HepG2 (cell line): ENCODE measurements around the gene CDK11B. TPM values are rescaled to one million over a fixed set of nuclear protein-coding genes. Genes with fewer than 3 reads are reported as not detected.

ENCODE experiments used
- CHD2 ChIP-seq: IDR thresholded peaks from 2 replicates; pipeline ENCODE4 v1.6.1; 2011; ENCODE audit warnings: low read depth, low read length, improper control_type of control experiment
- HOXA3 ChIP-seq: sonication (generic); formaldehyde crosslinking; IDR thresholded peaks from 2 replicates; pipeline ENCODE4 v1.5.0; 2020; ENCODE audit warnings: missing genetic modification reagents
- JDP2 ChIP-seq: sonication (generic); formaldehyde crosslinking; IDR thresholded peaks from 2 replicates; pipeline ENCODE4 v1.8.1; 2022; ENCODE audit warnings: missing genetic modification reagents, borderline replicate concordance
- NONO ChIP-seq, 2 experiments: fragments of 450-650 bp in 1 of 2; sonication (generic) in 1 of 2; formaldehyde crosslinking in 1 of 2; IDR thresholded peaks in 1 of 2; conservative IDR thresholded peaks in 1 of 2; 2 replicates each; pipeline versions ENCODE4 v1.6.1 to v1.8.0; 2017 to 2022; ENCODE audit warnings: mild to moderate bottlenecking in 1 of 2, missing genetic modification reagents in 1 of 2, moderate library complexity in 1 of 2
- PRPF4 ChIP-seq: fragments of 200-400 bp; formaldehyde crosslinking; IDR thresholded peaks from 2 replicates; pipeline ENCODE4 v1.6.1; 2016; ENCODE audit warnings: low read length, low read depth; ENCODE audit not compliant: poor library complexity, severe bottlenecking
- RARG ChIP-seq: sonication (generic); formaldehyde crosslinking; IDR thresholded peaks from 2 replicates; pipeline ENCODE4 v1.4.0; 2020; ENCODE audit warnings: low read depth, mild to moderate bottlenecking, missing genetic modification reagents
- ZNF329 ChIP-seq: sonication (generic); formaldehyde crosslinking; IDR thresholded peaks from 2 replicates; pipeline ENCODE4 v1.9.0; 2021; ENCODE audit warnings: low read depth, mild to moderate bottlenecking, missing genetic modification reagents
- ZNF33B ChIP-seq: sonication (generic); formaldehyde crosslinking; IDR thresholded peaks from 2 replicates; pipeline ENCODE4 v1.5.1; 2020; ENCODE audit warnings: mild to moderate bottlenecking, missing genetic modification reagents
- ZNF550 ChIP-seq: sonication (generic); formaldehyde crosslinking; IDR thresholded peaks from 2 replicates; pipeline ENCODE4 v1.4.0; 2020; ENCODE audit warnings: mild to moderate bottlenecking, missing genetic modification reagents, borderline replicate concordance
- ZNF768 ChIP-seq: sonication (generic); formaldehyde crosslinking; IDR thresholded peaks from 2 replicates; pipeline ENCODE4 v1.4.0; 2020; ENCODE audit warnings: missing genetic modification reagents
- polyA plus RNA-seq, 8 experiments: library from polyadenylated mRNA; depleted of rRNA in 3 of 8; stranded (reverse) in 7 of 8; unstranded in 1 of 8; fragments of >200 nt; fragmentation: Illumina TruSeq in 4 of 8; extraction: Trizol in 4 of 8; gene quantifications; 2 replicates each; pipeline versions ENCODE4 v1.2.1 to v1.2.3, GENCODE V29; 2011 to 2016; ENCODE audit warnings: low read depth in 4 of 8, missing spikeins in 1 of 8, mixed read lengths in 1 of 8; ENCODE audit not compliant: insufficient read depth in 1 of 8
- total RNA-seq, 5 experiments: library from RNA; depleted of rRNA; stranded (reverse); fragments of >200 nt; fragmentation: Illumina TruSeq; extraction: Trizol; gene quantifications; 2 replicates each; pipeline ENCODE4 v1.2.3, GENCODE V29; 2016; ENCODE audit warnings: low read depth in 1 of 5
- TF ChIP-seq, protein P1 (sequence below): sonication (generic); formaldehyde crosslinking; IDR thresholded peaks from 2 replicates; pipeline ENCODE4 v1.4.0; 2020; ENCODE audit warnings: mild to moderate bottlenecking, missing genetic modification reagents
- TF ChIP-seq, protein P2 (sequence below): sonication (generic); formaldehyde crosslinking; IDR thresholded peaks from 2 replicates; pipeline ENCODE4 v1.4.0; 2020; ENCODE audit warnings: missing genetic modification reagents; ENCODE audit errors: not compliant biosample characterization
- TF ChIP-seq, protein P3 (sequence below): sonication (generic); formaldehyde crosslinking; IDR thresholded peaks from 2 replicates; pipeline ENCODE4 v1.4.0; 2020; ENCODE audit warnings: missing genetic modification reagents

CDK11B gene
- total and polyA plus RNA-seq, 2 of the 13 experiments (the other 11 are each of a cell fraction or from before 2014, with no cell fraction given): 3.6 to 15.1 TPM

DNA sequence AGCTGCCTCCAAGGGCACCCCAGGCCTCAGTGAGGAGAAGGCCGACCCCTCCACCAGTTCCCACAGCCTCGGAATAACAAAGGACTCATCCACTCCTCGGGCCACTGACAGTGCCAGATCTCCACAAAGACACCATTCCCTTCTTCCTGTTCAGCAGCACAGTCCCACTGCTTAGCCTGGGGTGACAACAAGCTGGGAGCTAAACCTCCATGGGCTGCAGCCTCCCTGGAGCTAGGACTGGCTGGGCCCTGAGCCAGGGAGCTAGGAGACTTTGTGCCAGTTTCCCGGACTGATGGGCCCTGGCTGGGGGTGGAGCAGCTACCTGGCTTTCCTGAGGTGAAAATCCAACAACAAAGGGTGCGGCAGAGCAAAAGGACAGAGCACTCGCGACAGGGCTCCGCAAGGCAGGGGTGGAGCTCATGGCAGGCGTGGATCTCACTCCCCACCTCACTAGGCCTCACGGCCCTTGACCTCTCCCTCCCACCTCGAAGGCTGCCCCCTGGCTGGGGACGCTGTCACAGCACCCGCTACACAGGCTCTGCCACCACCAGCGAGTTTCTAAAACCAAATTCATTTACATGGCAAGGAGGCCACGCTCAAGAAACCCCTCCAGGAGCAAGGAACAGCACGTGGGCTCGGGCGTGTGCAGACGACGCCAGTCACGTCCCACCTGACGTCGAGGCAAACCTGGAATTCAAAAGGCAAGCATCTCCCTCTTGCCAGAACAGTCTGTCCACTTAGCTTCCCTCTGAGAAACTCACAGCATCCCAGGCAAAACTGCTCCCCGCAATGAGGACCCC, 20.0 kb upstream of the CDK11B start (continued):
- TF ChIP-seq, protein P1, sequence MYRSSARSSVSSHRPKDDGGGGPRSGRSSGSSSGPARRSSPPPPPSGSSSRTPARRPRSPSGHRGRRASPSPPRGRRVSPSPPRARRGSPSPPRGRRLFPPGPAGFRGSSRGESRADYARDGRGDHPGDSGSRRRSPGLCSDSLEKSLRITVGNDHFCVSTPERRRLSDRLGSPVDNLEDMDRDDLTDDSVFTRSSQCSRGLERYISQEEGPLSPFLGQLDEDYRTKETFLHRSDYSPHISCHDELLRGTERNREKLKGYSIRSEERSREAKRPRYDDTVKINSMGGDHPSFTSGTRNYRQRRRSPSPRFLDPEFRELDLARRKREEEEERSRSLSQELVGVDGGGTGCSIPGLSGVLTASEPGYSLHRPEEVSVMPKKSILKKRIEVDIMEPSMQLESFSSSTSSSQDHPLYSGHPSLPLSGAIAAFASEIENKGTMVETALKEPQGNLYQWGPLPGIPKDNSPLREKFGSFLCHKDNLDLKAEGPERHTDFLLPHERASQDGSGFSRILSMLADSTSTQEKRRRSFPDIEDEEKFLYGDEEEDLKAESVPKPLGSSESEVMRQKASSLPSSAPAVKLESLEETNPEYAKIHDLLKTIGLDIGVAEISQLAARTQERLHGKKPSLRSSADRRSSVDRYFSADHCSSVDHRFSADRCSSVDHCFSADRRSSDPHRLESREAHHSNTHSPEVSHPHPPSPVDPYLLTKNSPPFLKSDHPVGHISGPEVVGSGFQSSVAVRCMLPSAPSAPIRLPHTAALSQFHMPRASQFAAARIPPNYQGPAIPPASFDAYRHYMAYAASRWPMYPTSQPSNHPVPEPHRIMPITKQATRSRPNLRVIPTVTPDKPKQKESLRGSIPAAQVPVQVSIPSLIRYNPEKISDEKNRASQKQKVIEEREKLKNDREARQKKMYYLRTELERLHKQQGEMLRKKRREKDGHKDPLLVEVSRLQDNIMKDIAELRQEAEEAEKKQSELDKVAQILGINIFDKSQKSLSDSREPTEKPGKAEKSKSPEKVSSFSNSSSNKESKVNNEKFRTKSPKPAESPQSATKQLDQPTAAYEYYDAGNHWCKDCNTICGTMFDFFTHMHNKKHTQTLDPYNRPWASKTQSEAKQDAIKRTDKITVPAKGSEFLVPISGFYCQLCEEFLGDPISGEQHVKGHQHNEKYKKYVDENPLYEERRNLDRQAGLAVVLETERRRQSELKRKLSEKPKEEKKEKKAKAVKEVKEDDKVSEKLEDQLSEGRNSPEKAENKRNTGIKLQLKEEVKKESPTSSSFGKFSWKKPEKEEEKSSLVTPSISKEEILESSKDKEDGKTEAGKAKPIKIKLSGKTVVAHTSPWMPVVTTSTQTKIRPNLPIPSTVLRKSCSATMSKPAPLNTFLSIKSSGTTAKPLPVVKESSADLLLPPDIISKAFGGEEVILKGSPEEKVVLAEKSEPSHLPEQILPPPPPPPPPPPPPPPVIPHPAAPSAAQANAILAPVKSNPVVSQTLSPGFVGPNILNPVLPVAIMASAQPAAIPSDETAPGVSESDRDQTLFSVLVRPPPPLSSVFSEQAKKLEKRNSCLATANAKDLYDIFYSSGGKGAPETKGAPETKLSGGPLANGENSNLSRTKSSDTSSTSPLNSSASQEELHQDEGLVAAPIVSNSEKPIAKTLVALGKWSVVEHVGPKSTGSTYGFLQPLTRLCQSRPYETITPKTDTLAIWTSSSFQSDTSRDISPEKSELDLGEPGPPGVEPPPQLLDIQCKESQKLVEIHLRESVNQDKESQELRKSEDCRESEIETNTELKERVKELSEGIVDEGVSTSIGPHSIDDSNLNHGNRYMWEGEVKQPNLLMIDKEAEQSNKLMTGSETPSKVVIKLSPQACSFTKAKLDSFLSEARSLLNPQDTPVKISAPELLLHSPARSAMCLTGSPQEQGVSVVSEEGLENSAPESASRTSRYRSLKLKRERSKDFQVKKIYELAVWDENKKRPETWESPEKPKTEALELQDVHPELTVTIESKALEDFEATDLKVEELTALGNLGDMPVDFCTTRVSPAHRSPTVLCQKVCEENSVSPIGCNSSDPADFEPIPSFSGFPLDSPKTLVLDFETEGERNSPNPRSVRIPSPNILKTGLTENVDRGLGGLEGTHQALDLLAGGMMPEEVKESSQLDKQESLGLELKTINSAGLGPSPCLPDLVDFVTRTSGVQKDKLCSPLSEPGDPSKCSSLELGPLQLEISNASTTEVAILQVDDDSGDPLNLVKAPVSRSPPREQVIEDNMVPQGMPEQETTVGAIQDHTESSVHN (CRISPR knock-in tag): no peak
- TF ChIP-seq HOXA3 (peak; percentile 81; the same call in 1 of the 2 replicates), RARG (no peak), NONO (IDR thresholded peaks at IDR 0.05) (no peak), NONO (CRISPR knock-in tag; conservative IDR thresholded peaks at IDR 0.05) (peak; percentile 73), ZNF550 (CRISPR knock-in tag) (no peak), PRPF4 (no peak), ZNF768 (CRISPR knock-in tag) (no peak), ZNF33B (CRISPR knock-in tag) (peak; percentile 62; the same call in 1 of the 2 replicates), ZNF329 (CRISPR knock-in tag) (no peak; the same call in 1 of the 2 replicates), JDP2 (CRISPR knock-in tag) (no peak), CHD2 (no peak)
- TF ChIP-seq, protein P2, sequence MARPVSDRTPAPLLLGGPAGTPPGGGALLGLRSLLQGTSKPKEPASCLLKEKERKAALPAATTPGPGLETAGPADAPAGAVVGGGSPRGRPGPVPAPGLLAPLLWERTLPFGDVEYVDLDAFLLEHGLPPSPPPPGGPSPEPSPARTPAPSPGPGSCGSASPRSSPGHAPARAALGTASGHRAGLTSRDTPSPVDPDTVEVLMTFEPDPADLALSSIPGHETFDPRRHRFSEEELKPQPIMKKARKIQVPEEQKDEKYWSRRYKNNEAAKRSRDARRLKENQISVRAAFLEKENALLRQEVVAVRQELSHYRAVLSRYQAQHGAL (CRISPR knock-in tag): no peak
- TF ChIP-seq, protein P3, sequence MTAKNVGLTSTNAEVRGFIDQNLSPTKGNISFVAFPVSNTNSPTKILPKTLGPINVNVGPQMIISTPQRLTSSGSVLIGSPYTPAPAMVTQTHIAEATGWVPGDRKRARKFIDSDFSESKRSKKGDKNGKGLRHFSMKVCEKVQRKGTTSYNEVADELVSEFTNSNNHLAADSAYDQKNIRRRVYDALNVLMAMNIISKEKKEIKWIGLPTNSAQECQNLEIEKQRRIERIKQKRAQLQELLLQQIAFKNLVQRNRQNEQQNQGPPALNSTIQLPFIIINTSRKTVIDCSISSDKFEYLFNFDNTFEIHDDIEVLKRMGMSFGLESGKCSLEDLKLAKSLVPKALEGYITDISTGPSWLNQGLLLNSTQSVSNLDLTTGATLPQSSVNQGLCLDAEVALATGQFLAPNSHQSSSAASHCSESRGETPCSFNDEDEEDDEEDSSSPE (CRISPR knock-in tag): peak; percentile 43; the same call in 1 of the 2 replicates
